HepG2 (cell line): ENCODE measurements around the gene GLRA3. TPM values are rescaled to one million over a fixed set of nuclear protein-coding genes. Genes with fewer than 3 reads are reported as not detected.

Experiments used
- ATAC-seq: fragments of 200-7000 bp; cut with Tn5 transposase; 3 replicates; pipeline ENCODE4 v1.9.1; 2020; ENCODE audit warnings: mild to moderate bottlenecking, moderate library complexity
- BruUV-seq: library from RNA; stranded (reverse); fragments of 400-500 nt; replicated peaks from 2 replicates; lab custom pipeline; 2021; lab: Mats Ljungman, UMichigan
- CTCF ChIA-PET: fragments of 300-600 bp; formaldehyde crosslinking; extraction: SDS; loops from one replicate; lab custom pipeline; 2021; ENCODE audit warnings: low total read pairs, inconsistent platforms, low intra/inter-chr PET ratio; lab: Yijun Ruan, JAX
- POLR2A ChIA-PET: fragments of 350-600 bp; sonication (Branson Sonifier 250); formaldehyde crosslinking; loops from one replicate; lab custom pipeline; 2020; ENCODE audit warnings: antibody characterized with exemption, inconsistent platforms; lab: Yijun Ruan, JAX
- DNase-seq: peaks from one replicate; pipeline ENCODE4 v3.0.0-alpha.2; 2015; ENCODE audit warnings: low spot score
- FAIRE-seq: peaks from 3 replicates; lab custom pipeline; 2011; peaks lifted over from hg19 to GRCh38; lab: Jason Lieb, UNC
- H2AFZ ChIP-seq: one replicate; pipeline ENCODE4 v1.6.1; 2011; ENCODE audit warnings: low read length, inconsistent platforms
- H3K27ac ChIP-seq: fragments of 300-600 bp; 3 replicates; pipeline ENCODE4 v1.8.0; 2011; ENCODE audit warnings: mixed run types, mild to moderate bottlenecking, mixed read lengths, low read length, inconsistent platforms; ENCODE audit not compliant: insufficient read depth; ENCODE audit errors: extremely low read length
- H3K27me3 ChIP-seq, 2 experiments: fragments of 200-600 bp in 1 of 2; 2 replicates in 1 of 2; 3 replicates in 1 of 2; pipeline versions ENCODE4 v1.6.0 to v1.8.0; 2011; ENCODE audit warnings: low read length in 2 of 2, mild to moderate bottlenecking in 2 of 2, moderate library complexity in 2 of 2, inconsistent platforms in 1 of 2; ENCODE audit not compliant: insufficient read depth in 2 of 2, control insufficient read depth in 1 of 2
- H3K36me3 ChIP-seq, 2 experiments: fragments of 200-600 bp in 1 of 2; replicated peaks in 1 of 2; 2 replicates in 1 of 2; 3 replicates in 1 of 2; pipeline versions ENCODE4 v1.5.1 to v1.8.0; 2011; ENCODE audit warnings: low read length in 2 of 2, inconsistent platforms in 1 of 2; ENCODE audit not compliant: insufficient read depth in 2 of 2, control insufficient read depth in 1 of 2
- H3K4me1 ChIP-seq: 2 replicates; pipeline ENCODE4 v1.5.1; 2012; ENCODE audit warnings: low read length, inconsistent platforms; ENCODE audit not compliant: insufficient read depth
- H3K4me2 ChIP-seq: 2 replicates; pipeline ENCODE4 v1.6.0; 2011; ENCODE audit warnings: low read depth, low read length, inconsistent platforms
- H3K4me3 ChIP-seq, 3 experiments: fragments of 200-600 bp in 1 of 3; sonication (generic), shearing (Covaris generic) in 1 of 3; replicated peaks in 1 of 3; 2 replicates each; pipeline ENCODE4 v1.5.1; 2011 to 2016; ENCODE audit warnings: low read length in 3 of 3, inconsistent platforms in 2 of 3, low read depth in 2 of 3, mild to moderate bottlenecking in 2 of 3, control low read depth in 1 of 3, mixed read lengths in 1 of 3; ENCODE audit not compliant: insufficient read depth in 1 of 3
- H3K79me2 ChIP-seq: one replicate; pipeline ENCODE4 v1.6.1; 2011; ENCODE audit warnings: low read length, inconsistent platforms; ENCODE audit not compliant: insufficient read depth
- H3K9ac ChIP-seq: 2 replicates; pipeline ENCODE4 v1.6.0; 2011; ENCODE audit warnings: mild to moderate bottlenecking, low read depth, low read length, inconsistent platforms; ENCODE audit not compliant: insufficient read depth
- H3K9me3 ChIP-seq: 2 replicates; pipeline ENCODE4 v1.5.1; 2012; ENCODE audit warnings: mild to moderate bottlenecking, low read length
- H4K20me1 ChIP-seq: 2 replicates; pipeline ENCODE4 v1.6.0; 2011; ENCODE audit warnings: inconsistent platforms, mild to moderate bottlenecking, low read length, moderate library complexity; ENCODE audit not compliant: insufficient read depth
- AKAP8 ChIP-seq: sonication (generic); formaldehyde crosslinking; IDR thresholded peaks from 2 replicates; pipeline ENCODE4 v1.5.1; 2020; ENCODE audit warnings: mild to moderate bottlenecking, missing genetic modification reagents
- EHMT2 ChIP-seq: fragments of 200-600 bp; sonication (generic); IDR thresholded peaks from 2 replicates; pipeline ENCODE4 v1.7.0; 2017; ENCODE audit warnings: antibody characterized with exemption, low read depth, low read length, borderline replicate concordance
- FOXJ3 ChIP-seq: sonication (generic); formaldehyde crosslinking; IDR thresholded peaks from 2 replicates; pipeline ENCODE4 v1.4.0; 2020; ENCODE audit warnings: missing genetic modification reagents, mild to moderate bottlenecking, borderline replicate concordance
- HDAC2 ChIP-seq: sonication (generic); formaldehyde crosslinking; IDR thresholded peaks from 2 replicates; pipeline ENCODE4 v1.4.0; 2020; ENCODE audit warnings: missing genetic modification reagents
- IRX3 ChIP-seq: sonication (generic); formaldehyde crosslinking; IDR thresholded peaks from 2 replicates; pipeline ENCODE4 v1.8.1; 2023; ENCODE audit warnings: mild to moderate bottlenecking, low read depth, missing genetic modification reagents, borderline replicate concordance
- PLRG1 ChIP-seq: fragments of 450-650 bp; conservative IDR thresholded peaks from 2 replicates; pipeline ENCODE4 v1.6.1; 2016
- SRY ChIP-seq: sonication (generic); formaldehyde crosslinking; IDR thresholded peaks from 2 replicates; pipeline ENCODE4 v1.8.0; 2022; ENCODE audit warnings: mild to moderate bottlenecking, missing genetic modification reagents
- TCF7L2 ChIP-seq: IDR thresholded peaks from 2 replicates; pipeline ENCODE4 v1.6.1; 2011; ENCODE audit warnings: mild to moderate bottlenecking, low read depth, low read length, moderate library complexity
- THAP9 ChIP-seq: sonication (generic); formaldehyde crosslinking; IDR thresholded peaks from 2 replicates; pipeline ENCODE4; 2020; ENCODE audit warnings: missing genetic modification reagents, mild to moderate bottlenecking, borderline replicate concordance
- ZNF570 ChIP-seq: sonication (generic); formaldehyde crosslinking; IDR thresholded peaks from 2 replicates; pipeline ENCODE4 v1.4.0; 2020; ENCODE audit warnings: mild to moderate bottlenecking, missing genetic modification reagents, borderline replicate concordance
- WGBS: methylation state at CpG from one replicate; pipeline ENCODE4 v1.1.6; 2017; ENCODE audit warnings: low lambda C conversion rate; 5-methylcytosine and 5-hydroxymethylcytosine counted together
- in situ Hi-C: cut with HindIII; loops from 2 replicates; pipeline ENCODE4 v1.10.0; 2017; ENCODE audit warnings: low pct_unique_long_range_greater_than_20kb; ENCODE audit not compliant: extremely low pct_ligation_motif_present
- intact Hi-C: fragments of 100-400 bp; cut with micrococcal nuclease; formaldehyde crosslinking; loops from one replicate; pipeline ENCODE4 v1.10.0; 2022; ENCODE audit not compliant: unreplicated experiment
- polyA plus RNA-seq, 8 experiments: library from polyadenylated mRNA; depleted of rRNA in 3 of 8; stranded (reverse) in 7 of 8; unstranded in 1 of 8; fragments of >200 nt; fragmentation: Illumina TruSeq in 4 of 8; extraction: Trizol in 4 of 8; gene quantifications; 2 replicates each; pipeline versions ENCODE4 v1.2.1 to v1.2.3, GENCODE V29; 2011 to 2016; ENCODE audit warnings: low read depth in 4 of 8, missing spikeins in 1 of 8, mixed read lengths in 1 of 8; ENCODE audit not compliant: insufficient read depth in 1 of 8
- total RNA-seq, 5 experiments: library from RNA; depleted of rRNA; stranded (reverse); fragments of >200 nt; fragmentation: Illumina TruSeq; extraction: Trizol; gene quantifications; 2 replicates each; pipeline ENCODE4 v1.2.3, GENCODE V29; 2016; ENCODE audit warnings: low read depth in 1 of 5
- TF ChIP-seq, protein P1 (sequence below): sonication (generic); formaldehyde crosslinking; IDR thresholded peaks from 2 replicates; pipeline ENCODE4 v1.5.0; 2020; ENCODE audit warnings: missing genetic modification reagents
- TF ChIP-seq, protein P2 (sequence below): sonication (generic); formaldehyde crosslinking; IDR thresholded peaks from 2 replicates; pipeline ENCODE4 v1.4.0; 2020; ENCODE audit warnings: mild to moderate bottlenecking, missing genetic modification reagents

GLRA3 gene
- total and polyA plus RNA-seq, 2 of the 13 experiments (the other 11 are each of a cell fraction or from before 2014, with no cell fraction given), result not detected

- no peak overlapping the region for H3K27ac ChIP-seq
- FAIRE-seq, result no peak
- ChIA-PET CTCF (no interaction called here), POLR2A (no interaction called here)
- no peak overlapping the region for H2AFZ ChIP-seq
- DNase-seq, result no peak
- H3K9me3 ChIP-seq, result no peaks in the 10 kb centered on the region
- no peaks in the 10 kb centered on the region for H3K4me1 ChIP-seq
- in situ Hi-C loops, result no loop called here
- no peak overlapping the region for H3K9ac ChIP-seq
- H3K27me3 ChIP-seq, result no peaks in the 10 kb centered on the region
- no peaks in the 10 kb centered on the region for H3K79me2 ChIP-seq
- 0% methylated on average over 2 of the region's 2 CpGs for WGBS
- no peaks in the 10 kb centered on the region for H4K20me1 ChIP-seq
- BruUV-seq, result no TSS peak
- no peak overlapping the region for H3K4me2 ChIP-seq
- no peaks in the 10 kb centered on the region for H3K36me3 ChIP-seq
- no peak for TF ChIP-seq TCF7L2
- no peak for TF ChIP-seq FOXJ3 (CRISPR knock-in tag)
- TF ChIP-seq ZNF570 (CRISPR knock-in tag), result no peak
- TF ChIP-seq IRX3 (CRISPR knock-in tag), result no peak
- TF ChIP-seq PLRG1, result no peak
- TF ChIP-seq, all 625 proteins: peak for 0
- intact Hi-C loops, result no loop called here
- no peak overlapping the region for H3K4me3 ChIP-seq
- ATAC-seq, result no peak
Measured at GRCh38 chr4:174650711-174651355, 178.2 kb downstream of the GLRA3 start.

- Histone ChIP-seq H3K9ac (no peak overlapping the region), H3K4me1 (no peaks in the 10 kb centered on the region), H3K9me3 (no peaks in the 10 kb centered on the region), H3K4me3 (no peak overlapping the region), H3K27ac (no peak overlapping the region), H2AFZ (no peak overlapping the region), H4K20me1 (no peaks in the 10 kb centered on the region), H3K36me3 (no peaks in the 10 kb centered on the region), H3K79me2 (no peaks in the 10 kb centered on the region), H3K27me3 (no peaks in the 10 kb centered on the region), H3K4me2 (no peak overlapping the region)
- no peak for ATAC-seq
- in situ Hi-C loops (loop anchor here (25.0 kb wide), 1 partner anchor 437 kb away; no protein-coding TSS in a partner anchor), intact Hi-C loops (no loop called here)
- CTCF ChIA-PET, result no interaction called here
- BruUV-seq, result no TSS peak
- no peak for FAIRE-seq
- WGBS, result 17% methylated on average over 5 of the region's 5 CpGs
- DNase-seq, result no peak
- POLR2A ChIA-PET, result no interaction called here
- no peak for TF ChIP-seq EHMT2
- TF ChIP-seq SRY (CRISPR knock-in tag), result no peak
- TF ChIP-seq, protein P1, sequence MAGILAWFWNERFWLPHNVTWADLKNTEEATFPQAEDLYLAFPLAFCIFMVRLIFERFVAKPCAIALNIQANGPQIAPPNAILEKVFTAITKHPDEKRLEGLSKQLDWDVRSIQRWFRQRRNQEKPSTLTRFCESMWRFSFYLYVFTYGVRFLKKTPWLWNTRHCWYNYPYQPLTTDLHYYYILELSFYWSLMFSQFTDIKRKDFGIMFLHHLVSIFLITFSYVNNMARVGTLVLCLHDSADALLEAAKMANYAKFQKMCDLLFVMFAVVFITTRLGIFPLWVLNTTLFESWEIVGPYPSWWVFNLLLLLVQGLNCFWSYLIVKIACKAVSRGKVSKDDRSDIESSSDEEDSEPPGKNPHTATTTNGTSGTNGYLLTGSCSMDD (CRISPR knock-in tag), result no peak
- TF ChIP-seq, protein P2, sequence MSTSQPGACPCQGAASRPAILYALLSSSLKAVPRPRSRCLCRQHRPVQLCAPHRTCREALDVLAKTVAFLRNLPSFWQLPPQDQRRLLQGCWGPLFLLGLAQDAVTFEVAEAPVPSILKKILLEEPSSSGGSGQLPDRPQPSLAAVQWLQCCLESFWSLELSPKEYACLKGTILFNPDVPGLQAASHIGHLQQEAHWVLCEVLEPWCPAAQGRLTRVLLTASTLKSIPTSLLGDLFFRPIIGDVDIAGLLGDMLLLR, result no peak
- TF ChIP-seq THAP9 (CRISPR knock-in tag), result no peak
- TF ChIP-seq AKAP8 (CRISPR knock-in tag), result no peak
- TF ChIP-seq HDAC2 (CRISPR knock-in tag), result no peak
- no peak for TF ChIP-seq ZNF570 (CRISPR knock-in tag)
Measured at GRCh38 chr4:174648812-174649211, 180.2 kb downstream of the GLRA3 start.
